CD4-positive, alpha-beta memory T cell (primary cell): ENCODE results near the gene LILRB2. TPM values are rescaled to one million over a fixed set of nuclear protein-coding genes. Genes with fewer than 3 reads are reported as not detected.
"Not testable (repeated sequence)": the region's sequence is repeated elsewhere in the genome, so short reads cannot be mapped to it uniquely, and the experiment has no call there.

ENCODE experiments used
- CTCF ChIA-PET: fragments of 350-600 bp; sonication (Branson Sonifier 250); formaldehyde crosslinking; loops from one replicate; lab custom pipeline; 2021; ENCODE audit warnings: inconsistent platforms; ENCODE audit not compliant: partially characterized antibody; lab: Charles Lee
- POLR2A ChIA-PET: fragments of 350-600 bp; sonication (Branson Sonifier 250); formaldehyde crosslinking; loops from one replicate; lab custom pipeline; 2021; ENCODE audit not compliant: partially characterized antibody; lab: Charles Lee
- DNase-seq, 5 donors: peaks; one replicate each; pipeline versions ENCODE4 v3.0.0 to v3.0.0-alpha.2; 2020 to 2022; ENCODE audit warnings: mixed read lengths in 1 of 5
- H3K27ac ChIP-seq: one replicate; pipeline ENCODE4 v1.7.0; 2013; ENCODE audit warnings: low read depth, low read length
- H3K27me3 ChIP-seq: 2 replicates; pipeline ENCODE4 v1.7.0; 2013; ENCODE audit warnings: mild to moderate bottlenecking, low read length, moderate library complexity; ENCODE audit not compliant: insufficient read depth
- H3K36me3 ChIP-seq: 2 replicates; pipeline ENCODE4 v1.7.0; 2013; ENCODE audit warnings: mild to moderate bottlenecking, low read length, moderate library complexity; ENCODE audit not compliant: insufficient read depth
- H3K4me1 ChIP-seq: 2 replicates; pipeline ENCODE4 v1.7.0; 2013; ENCODE audit warnings: mild to moderate bottlenecking, low read length, moderate library complexity; ENCODE audit not compliant: insufficient read depth
- H3K4me3 ChIP-seq, 2 donors: one replicate each; pipeline ENCODE4 v1.7.0; 2013; ENCODE audit warnings: low read length in 2 of 2, mild to moderate bottlenecking in 1 of 2
- H3K9me3 ChIP-seq, 2 donors: one replicate each; pipeline ENCODE4 v1.7.0; 2013; ENCODE audit warnings: low read length in 2 of 2, control low read depth in 1 of 2; ENCODE audit not compliant: control insufficient read depth in 1 of 2
- H3K27ac Mint-ChIP-seq, 7 donors: one replicate each; pipeline ENCODE4 v1.8.0; 2020 to 2021; ENCODE audit warnings: mixed read lengths in 7 of 7, mild to moderate bottlenecking in 6 of 7, inconsistent platforms in 3 of 7, moderate library complexity in 3 of 7
- H3K27me3 Mint-ChIP-seq, 2 donors: one replicate each; pipeline ENCODE4 v1.8.0; 2020 to 2021; ENCODE audit warnings: mixed read lengths in 2 of 2
- H3K36me3 Mint-ChIP-seq, 2 donors: one replicate each; pipeline ENCODE4 v1.8.0; 2020 to 2021; ENCODE audit warnings: mixed read lengths in 2 of 2, inconsistent platforms in 1 of 2, mild to moderate bottlenecking in 1 of 2
- H3K4me1 Mint-ChIP-seq, 4 donors: one replicate each; pipeline ENCODE4 v1.8.0; 2020 to 2021; ENCODE audit warnings: mixed read lengths in 4 of 4, mild to moderate bottlenecking in 1 of 4
- H3K4me3 Mint-ChIP-seq, 8 donors: one replicate each; pipeline ENCODE4 v1.8.0; 2020 to 2021; ENCODE audit warnings: mixed read lengths in 8 of 8, mild to moderate bottlenecking in 7 of 8, moderate library complexity in 6 of 8, inconsistent platforms in 3 of 8
- H3K9me3 Mint-ChIP-seq, 8 donors: one replicate each; pipeline ENCODE4 v1.8.0; 2020 to 2021; ENCODE audit warnings: mixed read lengths in 8 of 8, mild to moderate bottlenecking in 5 of 8, inconsistent platforms in 3 of 8, moderate library complexity in 1 of 8
- intact Hi-C: fragments of 100-400 bp; cut with micrococcal nuclease; formaldehyde crosslinking; loops from one replicate; pipeline ENCODE4 v1.15.1; 2023
- polyA plus RNA-seq, 2 donors: library from polyadenylated mRNA; unstranded; fragments of 300-500 nt; fragmentation: Illumina TruSeq; gene quantifications; one replicate each; pipeline ENCODE4 v1.2.3, GENCODE V29; 2021
- total RNA-seq, 2 experiments: library from RNA; stranded (reverse); gene quantifications; one replicate each; pipeline ENCODE4 v1.2.3, GENCODE V29; 2021

LILRB2 gene
- total and polyA plus RNA-seq, 4 experiments from 2014 or later, result 0.58 to 1.2 TPM; not detected in 2

DNA sequence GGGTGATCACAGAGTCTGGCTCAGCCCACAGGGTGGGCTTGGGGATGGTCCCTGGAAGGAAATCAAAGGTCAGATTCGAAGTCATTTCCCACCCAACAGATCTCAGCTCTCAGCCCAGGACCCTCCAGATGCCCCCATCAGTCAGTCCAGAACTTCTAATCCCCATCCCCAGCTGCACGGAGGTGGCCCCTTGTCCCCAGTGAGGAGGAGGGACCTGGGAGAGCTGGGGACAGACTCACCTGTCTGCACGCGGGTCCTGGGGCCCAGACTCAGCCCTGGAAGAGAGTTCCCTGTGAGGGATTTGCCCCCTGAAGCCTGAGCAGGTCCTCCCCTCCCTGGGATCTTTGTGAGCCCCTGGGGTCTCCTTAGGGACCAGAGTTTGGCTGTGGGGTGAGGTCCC is 885 bp downstream of the LILRB2 start:
- POLR2A ChIA-PET, H3K9me3 Mint-ChIP-seq, H3K36me3 Mint-ChIP-seq, H3K27ac ChIP-seq, H3K4me3 ChIP-seq, H3K4me1 ChIP-seq, H3K36me3 ChIP-seq, CTCF ChIA-PET, H3K4me3 Mint-ChIP-seq, DNase-seq, H3K27me3 ChIP-seq, H3K4me1 Mint-ChIP-seq, intact Hi-C loops, H3K9me3 ChIP-seq: not testable (repeated sequence)
- H3K27ac Mint-ChIP-seq, result peak overlapping the region in 1 of 7 donors; percentile 57
- peaks cover 27 to 37% of the 10 kb centered on the region in 2 donors for H3K27me3 Mint-ChIP-seq

DNA sequence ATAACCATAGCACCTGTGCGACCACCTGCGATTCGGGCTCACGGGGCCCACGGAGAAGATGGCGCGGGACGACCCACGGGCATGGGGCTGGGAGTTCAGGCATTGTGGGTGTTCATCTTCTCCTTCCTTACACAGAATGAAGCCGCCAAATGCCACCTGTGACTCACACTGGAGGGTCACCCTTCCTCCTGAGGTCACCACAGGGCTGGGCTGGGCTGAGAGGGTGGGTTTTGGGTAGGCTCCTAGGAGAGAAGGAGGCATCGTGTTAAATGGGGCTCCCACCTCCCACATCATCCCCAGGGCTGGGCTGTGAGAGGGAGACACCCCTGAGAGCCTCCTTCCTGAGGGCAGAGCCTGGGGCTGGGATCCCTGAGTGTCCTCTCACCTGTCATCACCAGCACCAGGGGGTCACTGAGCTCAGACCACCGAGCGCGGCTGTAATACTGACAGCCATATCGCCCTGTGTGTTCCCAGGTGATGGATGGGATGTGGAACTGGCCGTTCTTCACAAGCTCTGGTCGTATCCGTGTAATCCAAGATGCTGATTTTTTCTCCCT is 1.4 kb downstream of the LILRB2 start:
- Histone ChIP-seq H3K36me3 (no peaks in the 10 kb centered on the region), H3K9me3 (no peaks in the 10 kb centered on the region), H3K27me3 (no peaks in the 10 kb centered on the region), H3K27ac (no peak overlapping the region), H3K4me1 (no peaks in the 10 kb centered on the region), H3K4me3 (no peak overlapping the region)
- CTCF ChIA-PET, result no interaction called here
- no peaks in the 10 kb centered on the region for H3K9me3 Mint-ChIP-seq
- no peak for DNase-seq
- intact Hi-C loops, result no loop called here
- H3K27me3 Mint-ChIP-seq, result peaks cover 26 to 33% of the 10 kb centered on the region in 2 donors
- H3K36me3 Mint-ChIP-seq, result no peaks in the 10 kb centered on the region
- POLR2A ChIA-PET, result no interaction called here
- H3K4me3 Mint-ChIP-seq, result no peak overlapping the region
- H3K27ac Mint-ChIP-seq, result peak overlapping the region in 1 of 7 donors; percentile 57
- H3K4me1 Mint-ChIP-seq, result no peaks in the 10 kb centered on the region

DNA sequence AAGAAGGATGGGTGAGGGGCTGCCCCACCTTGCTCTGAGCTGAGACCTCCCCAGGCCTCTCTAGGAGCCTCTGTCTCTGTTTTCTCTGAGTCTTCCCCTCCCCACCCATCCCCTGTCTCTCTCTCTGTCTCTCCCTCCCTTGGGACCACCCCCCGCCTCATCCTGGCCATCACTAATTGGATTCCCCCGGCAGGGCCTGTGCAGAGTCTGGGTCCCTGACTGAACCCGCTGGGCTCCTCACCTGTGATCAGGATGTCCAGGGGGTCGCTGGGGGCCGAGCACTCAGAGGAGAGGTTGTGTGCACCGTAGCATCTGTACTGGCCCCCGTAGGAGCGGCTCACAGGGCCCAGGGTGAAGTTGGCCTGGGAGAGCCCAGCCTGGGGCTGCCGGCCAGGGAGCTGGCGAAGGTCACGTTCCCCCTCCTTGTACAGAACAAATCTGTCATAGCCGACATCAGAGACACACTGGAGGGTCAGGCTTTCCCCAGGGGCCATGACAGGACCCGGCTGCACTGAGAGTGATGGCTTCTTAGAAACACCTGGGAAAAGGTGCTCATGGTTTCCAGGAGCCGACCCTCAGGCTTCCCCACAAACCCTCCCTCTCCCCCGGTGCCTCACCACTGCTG is 2.2 kb downstream of the LILRB2 start:
- CTCF ChIA-PET, H3K36me3 Mint-ChIP-seq, DNase-seq, H3K9me3 ChIP-seq, H3K9me3 Mint-ChIP-seq, H3K27me3 ChIP-seq, H3K4me1 ChIP-seq, intact Hi-C loops, H3K4me3 Mint-ChIP-seq, H3K27ac ChIP-seq, POLR2A ChIA-PET, H3K36me3 ChIP-seq, H3K4me3 ChIP-seq, H3K27ac Mint-ChIP-seq, H3K4me1 Mint-ChIP-seq: not testable (repeated sequence)
- peaks cover 29 to 38% of the 10 kb centered on the region in 2 donors for H3K27me3 Mint-ChIP-seq

DNA sequence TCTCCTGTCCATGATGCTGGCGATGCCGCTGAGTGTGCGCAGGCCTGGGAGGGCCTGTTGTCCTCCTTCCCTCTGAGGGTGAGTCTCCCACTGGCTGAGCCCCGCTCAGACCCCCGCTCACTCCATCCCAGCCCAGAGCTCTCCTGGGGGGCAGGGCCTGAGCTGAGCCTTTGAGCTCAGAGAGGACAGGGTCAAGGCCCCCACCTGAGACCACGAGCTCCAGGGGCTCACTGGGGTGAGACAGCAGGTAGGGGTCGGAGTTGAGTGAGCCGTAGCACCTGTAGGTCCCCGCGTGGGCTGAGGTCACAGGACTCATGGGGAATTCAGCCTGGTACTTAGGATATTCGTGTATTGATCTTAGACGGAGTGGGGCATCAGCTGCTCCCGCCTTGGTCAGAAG is 2.9 kb downstream of the LILRB2 start:
- H3K27ac ChIP-seq, DNase-seq, H3K36me3 ChIP-seq, H3K4me3 ChIP-seq, intact Hi-C loops, POLR2A ChIA-PET, H3K9me3 Mint-ChIP-seq, H3K4me3 Mint-ChIP-seq, H3K4me1 ChIP-seq, H3K27ac Mint-ChIP-seq, H3K27me3 ChIP-seq, H3K4me1 Mint-ChIP-seq, H3K36me3 Mint-ChIP-seq, H3K9me3 ChIP-seq, CTCF ChIA-PET: not testable (repeated sequence)
- peaks cover 33 to 35% of the 10 kb centered on the region in 2 donors for H3K27me3 Mint-ChIP-seq

DNA sequence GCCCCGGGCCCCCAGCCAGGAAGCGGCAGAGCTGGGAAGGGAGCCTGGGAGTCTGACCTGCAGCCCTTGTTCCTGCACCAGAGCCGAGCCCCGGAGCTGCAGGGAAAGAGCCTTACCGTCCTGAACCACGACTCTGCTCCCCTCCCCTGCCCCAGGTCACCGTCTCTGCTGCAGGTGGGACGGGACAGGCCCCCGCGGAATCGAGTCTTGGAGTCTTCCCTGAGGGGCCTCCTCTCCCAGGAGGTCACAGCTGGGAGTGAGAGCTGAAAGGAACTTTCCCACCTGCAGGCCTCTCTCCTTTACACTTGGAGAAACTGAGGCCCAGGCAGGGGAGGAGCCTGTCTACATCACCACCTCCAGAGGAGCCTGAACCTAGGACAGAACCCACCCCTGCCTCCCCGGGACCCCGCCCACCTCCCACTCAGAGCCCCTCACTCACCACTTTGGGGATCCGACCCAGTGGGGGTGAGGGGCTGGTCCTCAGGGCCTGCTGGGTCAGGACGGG is 3.7 kb downstream of the LILRB2 start:
- H3K27ac ChIP-seq, CTCF ChIA-PET, DNase-seq, H3K36me3 ChIP-seq, H3K4me3 Mint-ChIP-seq, intact Hi-C loops, H3K4me3 ChIP-seq, H3K9me3 ChIP-seq, H3K27me3 ChIP-seq, H3K4me1 Mint-ChIP-seq, POLR2A ChIA-PET, H3K36me3 Mint-ChIP-seq, H3K27ac Mint-ChIP-seq, H3K4me1 ChIP-seq, H3K9me3 Mint-ChIP-seq: not testable (repeated sequence)
- H3K27me3 Mint-ChIP-seq, result peaks cover 29 to 31% of the 10 kb centered on the region in 2 donors

DNA sequence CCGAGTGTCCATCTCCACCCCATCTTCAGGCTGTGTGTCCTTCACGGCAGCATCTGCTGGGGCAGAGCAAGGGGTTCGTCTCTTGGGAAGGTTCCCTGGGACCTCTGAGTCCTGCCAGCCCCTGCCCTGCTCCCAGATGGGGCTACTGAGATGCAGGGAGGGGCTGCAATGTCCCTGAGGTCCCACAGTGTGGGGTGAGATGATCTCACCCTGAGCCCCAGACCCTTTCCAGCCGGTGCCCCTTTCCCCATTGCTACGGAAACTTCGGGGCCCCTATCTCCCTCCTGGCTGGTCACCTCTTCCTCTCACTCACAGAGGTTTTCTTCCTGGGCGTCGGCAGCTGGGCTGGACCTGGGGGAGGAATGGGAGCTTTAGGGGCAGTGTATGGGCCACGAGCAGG is 5.0 kb downstream of the LILRB2 start:
- intact Hi-C loops, result no loop called here
- Mint-ChIP-seq H3K36me3 (no peaks in the 10 kb centered on the region), H3K27me3 (peaks cover 21 to 26% of the 10 kb centered on the region in 2 donors), H3K9me3 (peaks cover 0 to 2% (median 0%) of the 10 kb centered on the region in 8 donors), H3K4me1 (no peaks in the 10 kb centered on the region), H3K27ac (no peak overlapping the region), H3K4me3 (no peak overlapping the region)
- no peak for DNase-seq
- H3K27me3 ChIP-seq, result no peaks in the 10 kb centered on the region
- H3K27ac ChIP-seq, result no peak overlapping the region
- no peaks in the 10 kb centered on the region for H3K9me3 ChIP-seq
- H3K4me3 ChIP-seq, result no peak overlapping the region
- H3K4me1 ChIP-seq, result no peaks in the 10 kb centered on the region
- POLR2A ChIA-PET, result no interaction called here
- CTCF ChIA-PET, result no interaction called here
- no peaks in the 10 kb centered on the region for H3K36me3 ChIP-seq

DNA sequence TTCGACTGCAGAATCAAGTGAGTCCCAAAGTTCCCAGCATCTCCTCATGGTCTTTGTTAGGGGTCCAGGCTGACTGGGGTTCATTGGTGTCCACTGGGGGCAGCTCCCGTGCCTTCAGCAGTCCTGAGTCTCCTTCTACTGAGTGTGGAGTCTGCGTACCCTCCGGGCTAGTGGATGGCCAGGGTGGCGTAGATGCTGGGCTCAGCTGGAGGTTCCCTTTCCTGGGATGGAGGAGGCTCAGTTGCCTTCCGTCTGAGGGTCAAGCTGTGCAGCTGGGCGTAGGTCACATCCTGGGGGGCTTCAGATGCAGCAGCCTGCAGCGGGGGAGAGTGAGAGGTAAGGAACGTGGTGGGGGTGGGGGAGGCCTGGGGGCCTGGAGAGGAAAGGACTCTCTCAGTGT is 6.4 kb downstream of the LILRB2 start:
- H3K36me3 ChIP-seq, H3K27me3 ChIP-seq, H3K4me3 Mint-ChIP-seq, CTCF ChIA-PET, H3K36me3 Mint-ChIP-seq, H3K9me3 ChIP-seq, H3K4me1 ChIP-seq, H3K27ac Mint-ChIP-seq, H3K4me1 Mint-ChIP-seq, H3K9me3 Mint-ChIP-seq, H3K27ac ChIP-seq, H3K4me3 ChIP-seq, DNase-seq, intact Hi-C loops, POLR2A ChIA-PET: not testable (repeated sequence)
- peaks cover 18 to 22% of the 10 kb centered on the region in 2 donors for H3K27me3 Mint-ChIP-seq
